ENCODE data around the gene LTO1.
"Not testable (repeated sequence)": the region's sequence is repeated elsewhere in the genome, so short reads cannot be mapped to it uniquely, and the experiment has no call there.

LTO1 gene

DNA sequence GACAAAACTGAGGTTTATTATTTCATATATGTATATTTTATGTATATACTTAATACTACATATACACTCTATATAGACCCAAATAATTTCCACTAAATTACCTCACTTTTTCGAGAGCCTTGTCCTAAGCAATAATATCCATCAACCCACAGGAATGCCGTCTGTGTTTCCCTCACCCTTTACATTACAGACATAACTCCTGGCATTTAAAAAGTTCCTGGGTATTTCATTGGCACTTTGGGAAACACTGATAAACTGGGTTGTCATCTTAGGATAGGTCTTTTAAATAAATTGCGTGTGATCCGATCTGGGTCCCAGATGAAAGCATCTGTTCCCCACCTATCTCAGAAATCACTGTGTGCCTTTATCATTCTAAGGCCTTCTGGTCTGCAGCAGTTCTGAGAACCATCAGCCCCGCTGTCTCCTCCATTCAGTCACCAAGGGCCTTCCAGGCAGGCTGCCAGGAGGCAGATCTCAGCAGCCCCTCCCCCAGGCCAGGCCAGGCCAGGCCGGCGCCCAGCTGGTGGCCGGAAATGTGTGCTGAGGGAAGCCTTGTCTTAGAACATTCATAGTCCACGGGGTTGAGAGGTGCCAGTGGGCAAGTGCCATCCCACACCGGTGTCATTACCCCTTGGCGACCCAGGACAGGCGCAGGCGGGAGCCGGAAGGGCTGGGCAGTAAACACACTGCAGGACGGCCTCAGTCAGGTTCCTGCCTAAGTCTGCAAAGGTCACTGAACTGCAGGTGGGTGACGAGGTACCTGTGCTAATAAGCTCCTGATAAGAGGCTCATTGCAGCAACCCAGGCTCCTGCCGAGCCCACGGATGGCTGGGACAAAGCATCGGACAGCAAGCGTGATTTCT lies 25.4 kb upstream of the LTO1 start:
- no peak for TF ChIP-seq CTCF (conservative IDR thresholded peaks at IDR 0.05; ENCODE audit: low read depth, low read length)
- peak; percentile 77 for DNase-seq (ENCODE audit: low read depth)
- no peak overlapping the region for H3K4me3 ChIP-seq (ENCODE audit: low read depth, low read length)

DNA sequence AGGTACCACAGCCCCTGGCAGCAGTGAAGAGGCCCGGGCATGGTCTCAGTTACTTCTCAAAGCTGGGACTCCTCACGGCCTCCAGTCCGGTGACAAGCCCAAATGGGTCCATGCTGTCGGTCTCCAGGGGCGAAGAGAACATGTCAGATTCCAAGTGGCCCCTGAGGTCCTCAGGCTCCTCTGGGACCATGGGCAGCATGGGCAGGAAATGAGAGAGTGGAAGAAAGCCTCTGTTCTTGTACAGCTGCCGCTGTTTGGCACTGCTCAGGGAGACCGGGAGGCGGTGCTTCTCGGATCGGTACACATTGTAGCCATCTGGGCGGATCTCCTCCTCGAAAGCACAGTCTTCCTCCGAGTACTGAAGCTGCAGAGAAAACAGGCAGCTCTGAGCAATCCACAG lies 24.1 kb upstream of the LTO1 start:
- TF ChIP-seq CTCF (conservative IDR thresholded peaks at IDR 0.05; ENCODE audit: low read depth, low read length), result no peak
- no peak overlapping the region for H3K4me3 ChIP-seq (ENCODE audit: low read depth, low read length)
- DNase-seq (ENCODE audit: low read depth), result peak; percentile 27

- no peak for DNase-seq (ENCODE audit: low read depth)
- no peak overlapping the region for H3K4me3 ChIP-seq (ENCODE audit: low read depth, low read length)
- no peak for TF ChIP-seq CTCF (conservative IDR thresholded peaks at IDR 0.05; ENCODE audit: low read depth, low read length)
Observed at GRCh38 chr11:69698362-69698761, 23.2 kb upstream of the LTO1 start.

- TF ChIP-seq CTCF (conservative IDR thresholded peaks at IDR 0.05; ENCODE audit: low read depth, low read length), result no peak
- H3K4me3 ChIP-seq (ENCODE audit: low read depth, low read length), result no peak overlapping the region
- no peak for DNase-seq (ENCODE audit: low read depth)
Observed at GRCh38 chr11:69697861-69698260, 22.7 kb upstream of the LTO1 start.

DNA sequence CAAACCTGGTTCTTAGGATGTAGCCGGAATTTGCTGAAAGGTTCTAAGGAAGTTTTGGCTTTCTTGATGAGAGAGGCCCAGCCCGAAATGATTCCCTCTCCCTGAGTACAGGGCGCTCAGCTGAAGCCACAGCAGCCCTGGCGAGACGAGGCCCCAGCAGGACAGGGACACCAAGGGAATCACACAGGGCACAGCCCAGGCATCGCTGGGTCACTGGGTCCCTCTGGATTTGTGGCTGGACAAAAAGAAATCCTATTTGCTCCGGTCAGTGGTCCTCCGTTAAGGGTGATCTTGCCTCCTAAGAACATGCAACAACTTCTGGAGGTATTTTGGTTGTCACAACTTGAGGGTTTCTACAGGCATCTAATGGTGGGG lies 22.3 kb upstream of the LTO1 start:
- no peak for TF ChIP-seq CTCF (conservative IDR thresholded peaks at IDR 0.05; ENCODE audit: low read depth, low read length)
- no peak for DNase-seq (ENCODE audit: low read depth)
- H3K4me3 ChIP-seq (ENCODE audit: low read depth, low read length), result no peak overlapping the region

DNA sequence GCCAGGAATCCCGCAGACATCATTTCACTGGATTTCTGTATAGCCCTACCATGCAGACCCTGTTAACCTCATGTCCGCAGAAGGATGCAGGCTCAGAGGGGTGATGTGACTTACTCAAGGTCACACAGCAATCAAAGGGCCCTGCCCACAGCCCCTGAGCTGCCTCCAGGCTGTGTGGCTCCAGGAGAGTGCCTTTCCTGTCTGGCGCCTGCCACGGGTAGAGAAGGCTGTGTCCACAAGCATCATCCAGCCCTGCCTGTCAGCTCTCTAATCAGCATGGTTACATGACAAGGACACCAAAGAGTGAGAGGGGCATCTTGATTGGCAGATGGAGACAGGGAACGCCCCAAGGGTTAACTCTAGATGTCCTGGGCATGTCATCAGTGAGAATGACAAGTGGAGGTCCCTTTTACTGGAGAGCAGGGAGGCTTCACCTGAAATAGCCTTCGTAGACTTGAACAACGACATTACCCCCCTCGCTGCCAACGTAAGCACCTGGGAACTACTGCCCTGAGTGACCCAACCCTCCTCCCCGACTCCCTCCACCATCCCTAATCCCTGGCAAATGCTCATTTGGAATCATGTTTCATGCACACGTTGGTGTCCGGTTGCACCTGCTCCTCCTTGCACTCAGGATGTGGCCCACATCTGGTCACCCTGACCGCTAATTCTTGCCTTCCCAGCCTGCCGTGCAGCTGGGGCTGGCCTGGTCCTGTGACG lies 21.8 kb upstream of the LTO1 start:
- no peak for TF ChIP-seq CTCF (conservative IDR thresholded peaks at IDR 0.05; ENCODE audit: low read depth, low read length)
- DNase-seq (ENCODE audit: low read depth), result no peak
- H3K4me3 ChIP-seq (ENCODE audit: low read depth, low read length), result no peak overlapping the region

- H3K4me3 ChIP-seq (ENCODE audit: low read depth, low read length); DNase-seq (ENCODE audit: low read depth): not testable (repeated sequence)
Observed at GRCh38 chr11:69695995-69696394, 20.8 kb upstream of the LTO1 start.
